Heart left ventricle (tissue), 16 donors: Measurements from ENCODE around the gene KCTD19. TPM values are rescaled to one million over a fixed set of nuclear protein-coding genes. Genes with fewer than 3 reads are reported as not detected.

Experiments
- ATAC-seq, 4 donors: fragments of 200-7000 bp; cut with Tn5 transposase; one replicate each; pipeline ENCODE4 v1.9.1; 2020 to 2022; ENCODE audit warnings: moderate library complexity in 4 of 4, mild to moderate bottlenecking in 3 of 4, moderate number of reproducible peaks in 1 of 4
- DNase-seq, 5 donors: peaks; one replicate each; pipeline ENCODE4 v3.0.0-alpha.2; 2020
- H3K27ac ChIP-seq, 12 donors: fragments of 200-600 bp; sonication (generic) in 4 of 12; one replicate each; pipeline versions ENCODE4 v1.5.0 to v1.8.0; 2016 to 2022; ENCODE audit warnings: mild to moderate bottlenecking in 2 of 12
- H3K27me3 ChIP-seq, 9 donors: fragments of 200-600 bp; sonication (generic) in 2 of 9; one replicate each; pipeline versions ENCODE4 v1.5.1 to v1.8.0; 2016 to 2022; ENCODE audit warnings: mild to moderate bottlenecking in 3 of 9
- H3K36me3 ChIP-seq, 9 donors: fragments of 200-600 bp; sonication (generic) in 2 of 9; one replicate each; pipeline versions ENCODE4 v1.5.0 to v1.8.0; 2018 to 2022; ENCODE audit warnings: mild to moderate bottlenecking in 2 of 9
- H3K4me1 ChIP-seq, 12 donors: fragments of 200-600 bp; sonication (generic) in 4 of 12; one replicate each; pipeline versions ENCODE4 v1.5.0 to v1.8.0; 2016 to 2022; ENCODE audit warnings: mild to moderate bottlenecking in 3 of 12
- H3K4me3 ChIP-seq, 12 donors: fragments of 200-600 bp; sonication (generic) in 4 of 12; one replicate each; pipeline versions ENCODE4 v1.5.0 to v1.8.0; 2017 to 2022; ENCODE audit warnings: mild to moderate bottlenecking in 9 of 12, moderate library complexity in 4 of 12
- H3K9me3 ChIP-seq, 12 donors: fragments of 200-600 bp; sonication (generic) in 4 of 12; one replicate each; pipeline versions ENCODE4 v1.5.0 to v1.8.0; 2016 to 2022; ENCODE audit warnings: mild to moderate bottlenecking in 1 of 12
- CTCF ChIP-seq, 12 donors: fragments of 200-600 bp; sonication (generic) in 4 of 12; IDR thresholded peaks; one replicate each; pipeline versions ENCODE4 v1.5.0 to v1.8.0; 2018 to 2022; ENCODE audit warnings: antibody characterized with exemption in 12 of 12, mild to moderate bottlenecking in 5 of 12
- POLR2A ChIP-seq, 2 donors: fragments of 450-650 bp; IDR thresholded peaks; one replicate each; pipeline ENCODE4 v1.6.1; 2017; ENCODE audit warnings: antibody characterized with exemption in 2 of 2, mild to moderate bottlenecking in 2 of 2, moderate library complexity in 2 of 2
- WGBS, 4 donors: extraction: QIAGEN DNeasy Blood & Tissue Kit in 2 of 4; methylation state at CpG; one replicate each; pipeline versions ENCODE4 v1.1.5 to v1.1.7; 2013 to 2018; 5-methylcytosine and 5-hydroxymethylcytosine counted together
- intact Hi-C, 10 donors: fragments of 100-400 bp; cut with DNase I; formaldehyde crosslinking; loops; one replicate each; pipeline versions ENCODE4 v1.11.1 to v1.14.2; 2022
- polyA plus RNA-seq, 2 donors: library from polyadenylated mRNA; stranded (reverse); fragments of 200-250 nt; gene quantifications; one replicate each; pipeline ENCODE4 v1.2.3, GENCODE V29; 2013
- total RNA-seq, 9 donors: library from RNA; depleted of rRNA in 2 of 9; stranded (reverse); fragments of >200 nt in 2 of 9; fragmentation: NEBNext Ultra II Directional in 3 of 9; extraction: Animal tissue kit (Norgen Biotek cat#: 25700) in 3 of 9; gene quantifications; one replicate each; pipeline versions ENCODE4 v1.1.0 to v1.2.4, GENCODE V29; 2016 to 2023
- donor health status: ischemic (EF 13 %, LVEDD 7.1; RV severe dilation, severe dysfunction).
- donor health status: healthy with polysubstance abuse.
- donor health status: DM: no; HTN: yes; CAD: no.
- donor health status: DM: no; HTN: no; CAD: no.
- donor health status: ischemic (EF 25% LVEDD 6.9; RV normal size, moderate dysfunction).
- donor health status: ischemic (EF 25% LVEDD 5.7; RV mildly dilated, moderate dysfunction).
- donor health status: healthy.
- donor health status: DM: yes; HTN: yes; CAD: no.
- donor health status: ischemic (EF 35%, LVEDD 5.7; RV mildly dilated, moderate dysfunction).
- donor health status: nonischemic (EF 11% LVEDD 7.7; RV severe dilation, severe dysfunction).
- donor health status: DM: yes; HTN: yes; CAD: no.
- donor health status: PGD.
- donor health status: ischemic (EF 29% LVEDD 5.4; RV normal size, mild dysfunction).
- donor health status: nonischemic (EF 23%, LVEDD 6.1; RV moderate dilation, normal function).

KCTD19 gene
- total and polyA plus RNA-seq, 11 donors: 0.19 to 0.29 TPM; not detected in 9

- TF ChIP-seq POLR2A (IDR thresholded peaks at IDR 0.05): no peak
- no peak for TF ChIP-seq CTCF (IDR thresholded peaks at IDR 0.05)
- Histone ChIP-seq H3K9me3 (peaks cover 0 to 5% (median 0%) of the 10 kb centered on the region in 12 donors), H3K4me1 (no peaks in the 10 kb centered on the region), H3K36me3 (no peaks in the 10 kb centered on the region), H3K27me3 (no peaks in the 10 kb centered on the region), H3K4me3 (no peak overlapping the region), H3K27ac (no peak overlapping the region)
- WGBS, 4 donors: 80 to 100% (median 94%) methylated on average over 1 of the region's 1 CpG
- ATAC-seq (no peak), DNase-seq (no peak)
- intact Hi-C loops: no loop called here
Measured at GRCh38 chr16:67336648-67337047, 10.1 kb upstream of the KCTD19 start.

GRCh38 chr16:67336116-67336515 lies 9.6 kb upstream of the KCTD19 start:
- H3K4me3 ChIP-seq: no peak overlapping the region
- intact Hi-C loops: no loop called here
- no peaks in the 10 kb centered on the region for H3K4me1 ChIP-seq
- TF ChIP-seq CTCF (IDR thresholded peaks at IDR 0.05): no peak
- no peak for TF ChIP-seq POLR2A (IDR thresholded peaks at IDR 0.05)
- H3K36me3 ChIP-seq: no peaks in the 10 kb centered on the region
- no peaks in the 10 kb centered on the region for H3K27me3 ChIP-seq
- H3K9me3 ChIP-seq: peaks cover 0 to 5% (median 0%) of the 10 kb centered on the region in 12 donors
- 78 to 96% (median 79%) methylated on average over 1 of the region's 1 CpG for WGBS, 4 donors
- ATAC-seq (no peak), DNase-seq (no peak)
- no peak overlapping the region for H3K27ac ChIP-seq

- H3K4me3 ChIP-seq: no peak overlapping the region
- peaks cover 0 to 5% (median 0%) of the 10 kb centered on the region in 12 donors for H3K9me3 ChIP-seq
- ATAC-seq (no peak), DNase-seq (no peak)
- WGBS, 4 donors: 70 to 87% (median 74%) methylated on average over 2 of the region's 2 CpGs
- H3K27ac ChIP-seq: no peak overlapping the region
- H3K27me3 ChIP-seq: no peaks in the 10 kb centered on the region
- H3K36me3 ChIP-seq: no peaks in the 10 kb centered on the region
- no peaks in the 10 kb centered on the region for H3K4me1 ChIP-seq
- TF ChIP-seq POLR2A (IDR thresholded peaks at IDR 0.05) (no peak), CTCF (IDR thresholded peaks at IDR 0.05) (no peak)
- intact Hi-C loops: no loop called here
Measured at GRCh38 chr16:67333315-67333714, 6.8 kb upstream of the KCTD19 start.

GRCh38 chr16:67329901-67330300 lies 3.4 kb upstream of the KCTD19 start:
- Histone ChIP-seq H3K36me3 (no peaks in the 10 kb centered on the region), H3K4me1 (peaks cover 0 to 22% (median 6%) of the 10 kb centered on the region in 12 donors), H3K9me3 (peaks cover 0 to 2% (median 0%) of the 10 kb centered on the region in 12 donors), H3K4me3 (no peak overlapping the region), H3K27me3 (peaks cover 0 to 14% (median 0%) of the 10 kb centered on the region in 9 donors), H3K27ac (no peak overlapping the region)
- DNase-seq (no peak), ATAC-seq (no peak)
- WGBS, 4 donors: 68 to 74% (median 72%) methylated on average over 5 of the region's 5 CpGs
- intact Hi-C loops: no loop called here
- TF ChIP-seq CTCF (IDR thresholded peaks at IDR 0.05): no peak
- TF ChIP-seq POLR2A (IDR thresholded peaks at IDR 0.05): no peak
